ENCODE results near the gene PPM1L.

The PPM1L gene

GRCh38 chr3:161083131-161083530, 327.1 kb downstream of the PPM1L start:
- Histone ChIP-seq H3K9ac (ENCODE audit: low read length in 2 of 2) (no peak overlapping the region), H3K9me3 (ENCODE audit: control insufficient read depth in 2 of 2, low read length in 2 of 2) (no peaks in the 10 kb centered on the region), H3K36me3 (ENCODE audit: control insufficient read depth in 2 of 2, insufficient read depth in 2 of 2, low read length in 2 of 2) (peaks cover 3 to 8% of the 10 kb centered on the region in 2 donors), H3K27ac (ENCODE audit: low read length) (no peak overlapping the region), H3K4me1 (ENCODE audit: control insufficient read depth, insufficient read depth, low read length) (peaks cover 6% of the 10 kb centered on the region), H3K4me3 (ENCODE audit: low read length in 2 of 2) (no peak overlapping the region), H3K27me3 (ENCODE audit: control insufficient read depth in 1 of 2, insufficient read depth in 2 of 2, low read length in 2 of 2) (no peaks in the 10 kb centered on the region)

- peaks cover 6% of the 10 kb centered on the region for H3K4me1 ChIP-seq (ENCODE audit: control insufficient read depth, insufficient read depth, low read length)
- H3K36me3 ChIP-seq (ENCODE audit: control insufficient read depth in 2 of 2, insufficient read depth in 2 of 2, low read length in 2 of 2), result peaks cover 3 to 8% of the 10 kb centered on the region in 2 donors
Observed at GRCh38 chr3:161084277-161084676, 328.2 kb downstream of the PPM1L start.

DNA sequence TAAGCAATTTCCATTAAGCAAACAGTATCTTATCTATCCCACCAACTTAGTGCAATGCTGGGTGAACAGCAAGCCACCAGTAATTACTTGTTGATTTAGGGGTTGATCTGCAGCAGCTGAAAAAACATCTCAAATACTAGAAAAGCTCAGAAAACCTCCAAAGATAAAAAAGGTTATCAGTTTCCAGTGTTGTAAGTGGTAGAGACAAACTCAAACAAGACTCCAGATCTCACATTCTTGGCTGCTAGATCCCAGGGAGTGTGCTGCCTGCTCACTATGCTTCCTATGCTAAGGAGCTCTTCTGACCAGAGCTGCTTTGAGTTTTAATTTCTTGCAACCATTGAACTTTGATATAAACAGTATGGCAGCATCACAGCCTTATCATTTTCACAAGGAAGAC, 337.9 kb downstream of the PPM1L start:
- H3K27ac ChIP-seq (ENCODE audit: low read length), result no peak overlapping the region
- H3K36me3 ChIP-seq (ENCODE audit: control insufficient read depth in 2 of 2, insufficient read depth in 2 of 2, low read length in 2 of 2), result peaks cover 0 to 2% of the 10 kb centered on the region in 2 donors
- no peaks in the 10 kb centered on the region for H3K9me3 ChIP-seq (ENCODE audit: control insufficient read depth in 2 of 2, low read length in 2 of 2)
- no peaks in the 10 kb centered on the region for H3K27me3 ChIP-seq (ENCODE audit: control insufficient read depth in 1 of 2, insufficient read depth in 2 of 2, low read length in 2 of 2)
- no peak overlapping the region for H3K4me3 ChIP-seq (ENCODE audit: low read length in 2 of 2)
- H3K4me1 ChIP-seq (ENCODE audit: control insufficient read depth, insufficient read depth, low read length), result no peaks in the 10 kb centered on the region
- no peak overlapping the region for H3K9ac ChIP-seq (ENCODE audit: low read length in 2 of 2)

More at GRCh38 chr3:161084277-161084676, 328.2 kb downstream of the PPM1L start:
- H3K27ac ChIP-seq (ENCODE audit: low read length), result no peak overlapping the region
- no peaks in the 10 kb centered on the region for H3K27me3 ChIP-seq (ENCODE audit: control insufficient read depth in 1 of 2, insufficient read depth in 2 of 2, low read length in 2 of 2)
- H3K9me3 ChIP-seq (ENCODE audit: control insufficient read depth in 2 of 2, low read length in 2 of 2), result no peaks in the 10 kb centered on the region
- no peak overlapping the region for H3K9ac ChIP-seq (ENCODE audit: low read length in 2 of 2)
- H3K4me3 ChIP-seq (ENCODE audit: low read length in 2 of 2), result no peak overlapping the region

- no peak overlapping the region for H3K9ac ChIP-seq (ENCODE audit: low read length in 2 of 2)
- H3K4me1 ChIP-seq (ENCODE audit: control insufficient read depth, insufficient read depth, low read length), result no peaks in the 10 kb centered on the region
Observed at GRCh38 chr3:161096771-161097367, 340.8 kb downstream of the PPM1L start.

GRCh38 chr3:161100994-161101393, 345.0 kb downstream of the PPM1L start:
- no peak overlapping the region for H3K27ac ChIP-seq (ENCODE audit: low read length)

More at GRCh38 chr3:161096771-161097367, 340.8 kb downstream of the PPM1L start:
- Histone ChIP-seq H3K27ac (ENCODE audit: low read length) (no peak overlapping the region), H3K4me3 (ENCODE audit: low read length in 2 of 2) (no peak overlapping the region), H3K27me3 (ENCODE audit: control insufficient read depth in 1 of 2, insufficient read depth in 2 of 2, low read length in 2 of 2) (no peaks in the 10 kb centered on the region), H3K9me3 (ENCODE audit: control insufficient read depth in 2 of 2, low read length in 2 of 2) (no peaks in the 10 kb centered on the region), H3K36me3 (ENCODE audit: control insufficient read depth in 2 of 2, insufficient read depth in 2 of 2, low read length in 2 of 2) (peaks cover 6 to 11% of the 10 kb centered on the region in 2 donors)

GRCh38 chr3:161101609-161102008, 345.6 kb downstream of the PPM1L start:
- H3K27me3 ChIP-seq (ENCODE audit: control insufficient read depth in 1 of 2, insufficient read depth in 2 of 2, low read length in 2 of 2), result no peaks in the 10 kb centered on the region
- no peak overlapping the region for H3K27ac ChIP-seq (ENCODE audit: low read length)
- peaks cover 7% of the 10 kb centered on the region for H3K4me1 ChIP-seq (ENCODE audit: control insufficient read depth, insufficient read depth, low read length)
- no peak overlapping the region for H3K4me3 ChIP-seq (ENCODE audit: low read length in 2 of 2)
- H3K36me3 ChIP-seq (ENCODE audit: control insufficient read depth in 2 of 2, insufficient read depth in 2 of 2, low read length in 2 of 2), result peaks cover 6 to 17% of the 10 kb centered on the region in 2 donors
- no peaks in the 10 kb centered on the region for H3K9me3 ChIP-seq (ENCODE audit: control insufficient read depth in 2 of 2, low read length in 2 of 2)
- H3K9ac ChIP-seq (ENCODE audit: low read length in 2 of 2), result no peak overlapping the region

More at GRCh38 chr3:161100994-161101393, 345.0 kb downstream of the PPM1L start:
- Histone ChIP-seq H3K36me3 (ENCODE audit: control insufficient read depth in 2 of 2, insufficient read depth in 2 of 2, low read length in 2 of 2) (peaks cover 6 to 17% of the 10 kb centered on the region in 2 donors), H3K9ac (ENCODE audit: low read length in 2 of 2) (no peak overlapping the region), H3K4me1 (ENCODE audit: control insufficient read depth, insufficient read depth, low read length) (peaks cover 7% of the 10 kb centered on the region), H3K4me3 (ENCODE audit: low read length in 2 of 2) (no peak overlapping the region), H3K27me3 (ENCODE audit: control insufficient read depth in 1 of 2, insufficient read depth in 2 of 2, low read length in 2 of 2) (no peaks in the 10 kb centered on the region), H3K9me3 (ENCODE audit: control insufficient read depth in 2 of 2, low read length in 2 of 2) (no peaks in the 10 kb centered on the region)

- Histone ChIP-seq H3K4me1 (ENCODE audit: control insufficient read depth, insufficient read depth, low read length) (peaks cover 7% of the 10 kb centered on the region), H3K9me3 (ENCODE audit: control insufficient read depth in 2 of 2, low read length in 2 of 2) (no peaks in the 10 kb centered on the region), H3K27me3 (ENCODE audit: control insufficient read depth in 1 of 2, insufficient read depth in 2 of 2, low read length in 2 of 2) (no peaks in the 10 kb centered on the region), H3K9ac (ENCODE audit: low read length in 2 of 2) (peak overlapping the region; percentile 74 to 80), H3K27ac (ENCODE audit: low read length) (peak overlapping the region; percentile 46), H3K4me3 (ENCODE audit: low read length in 2 of 2) (peak overlapping the region; percentile 82 to 91), H3K36me3 (ENCODE audit: control insufficient read depth in 2 of 2, insufficient read depth in 2 of 2, low read length in 2 of 2) (peaks cover 6 to 16% of the 10 kb centered on the region in 2 donors)
Observed at GRCh38 chr3:161103776-161104385, 347.9 kb downstream of the PPM1L start.

DNA sequence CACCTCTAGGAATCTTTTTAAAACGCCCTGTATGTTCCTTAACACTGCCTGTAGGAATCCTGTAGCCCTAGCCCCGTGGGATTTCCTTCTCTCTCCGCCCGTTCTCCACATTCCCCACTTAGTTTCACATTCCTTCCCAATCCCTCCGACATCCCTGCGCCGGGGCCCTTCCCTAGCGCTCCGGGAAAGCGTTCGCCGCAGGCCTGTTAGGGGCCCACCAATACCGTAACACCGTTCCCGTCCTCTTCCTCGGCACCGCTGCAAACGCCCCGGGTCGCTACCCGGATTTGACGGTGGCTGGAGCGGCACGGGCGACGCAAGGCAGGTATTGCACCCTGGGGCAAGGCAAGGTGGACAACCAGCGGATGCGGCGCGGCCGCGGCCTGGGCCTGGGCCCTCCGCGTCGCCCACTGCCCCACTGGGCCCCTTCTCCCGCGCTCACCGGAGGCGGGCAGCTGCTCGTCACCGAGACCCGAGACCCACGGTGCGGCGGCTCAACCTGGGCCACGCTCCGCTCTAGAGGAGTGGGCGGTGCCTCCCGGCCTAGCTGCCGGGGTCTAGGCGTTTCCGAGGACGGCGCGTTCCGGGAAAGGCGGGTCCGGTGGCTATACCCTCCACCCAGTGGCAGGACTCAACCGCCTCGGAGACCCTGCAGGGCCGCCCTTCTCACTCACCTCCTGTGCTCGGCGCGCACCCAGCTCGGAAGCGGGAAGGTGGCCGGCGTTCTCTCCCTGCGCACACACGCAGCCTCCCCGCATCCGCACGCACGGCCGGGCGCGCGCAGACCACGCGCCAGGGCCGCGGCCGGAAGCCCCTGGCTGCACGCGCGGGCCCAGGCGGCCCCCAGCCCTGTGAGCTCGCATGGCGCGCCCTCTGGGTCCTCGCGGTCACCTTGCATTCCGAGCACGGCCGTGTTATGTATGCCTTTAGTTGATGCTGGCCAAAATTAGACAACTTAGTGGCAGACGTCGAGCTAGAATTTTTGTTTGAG, 348.8 kb downstream of the PPM1L start, which contains the start of gene B3GALNT1:
Gene B3GALNT1 (minus strand): TSS at position 789 of the 991 bp plus-strand sequence. CDS start 18,595 bp downstream, outside the sequence.
- H3K4me3 ChIP-seq (ENCODE audit: low read length in 2 of 2), result peak within 1 kb of the TSS; percentile 82 to 91
- peaks cover 7% of the 10 kb centered on the region for H3K4me1 ChIP-seq (ENCODE audit: control insufficient read depth, insufficient read depth, low read length)
- H3K27me3 ChIP-seq (ENCODE audit: control insufficient read depth in 1 of 2, insufficient read depth in 2 of 2, low read length in 2 of 2), result no peaks in the 10 kb centered on the region
- H3K27ac ChIP-seq (ENCODE audit: low read length), result peak within 1 kb of the TSS; percentile 46
- H3K36me3 ChIP-seq (ENCODE audit: control insufficient read depth in 2 of 2, insufficient read depth in 2 of 2, low read length in 2 of 2), result peaks cover 6 to 11% of the 10 kb centered on the region in 2 donors
- peak within 1 kb of the TSS; percentile 74 to 80 for H3K9ac ChIP-seq (ENCODE audit: low read length in 2 of 2)
- H3K9me3 ChIP-seq (ENCODE audit: control insufficient read depth in 2 of 2, low read length in 2 of 2), result no peaks in the 10 kb centered on the region

GRCh38 chr3:161107311-161107710, 351.3 kb downstream of the PPM1L start:
- no peak overlapping the region for H3K9ac ChIP-seq (ENCODE audit: low read length in 2 of 2)
- H3K36me3 ChIP-seq (ENCODE audit: control insufficient read depth in 2 of 2, insufficient read depth in 2 of 2, low read length in 2 of 2), result peaks cover 0 to 5% of the 10 kb centered on the region in 2 donors
- no peak overlapping the region for H3K27ac ChIP-seq (ENCODE audit: low read length)
- no peaks in the 10 kb centered on the region for H3K9me3 ChIP-seq (ENCODE audit: control insufficient read depth in 2 of 2, low read length in 2 of 2)
- H3K27me3 ChIP-seq (ENCODE audit: control insufficient read depth in 1 of 2, insufficient read depth in 2 of 2, low read length in 2 of 2), result no peaks in the 10 kb centered on the region
- H3K4me3 ChIP-seq (ENCODE audit: low read length in 2 of 2), result no peak overlapping the region
- peaks cover 7% of the 10 kb centered on the region for H3K4me1 ChIP-seq (ENCODE audit: control insufficient read depth, insufficient read depth, low read length)

GRCh38 chr3:161108840-161109239, 352.8 kb downstream of the PPM1L start:
- peaks cover 7% of the 10 kb centered on the region for H3K4me1 ChIP-seq (ENCODE audit: control insufficient read depth, insufficient read depth, low read length)
- no peak overlapping the region for H3K4me3 ChIP-seq (ENCODE audit: low read length in 2 of 2)
- no peaks in the 10 kb centered on the region for H3K9me3 ChIP-seq (ENCODE audit: control insufficient read depth in 2 of 2, low read length in 2 of 2)
- H3K9ac ChIP-seq (ENCODE audit: low read length in 2 of 2), result no peak overlapping the region
- no peaks in the 10 kb centered on the region for H3K27me3 ChIP-seq (ENCODE audit: control insufficient read depth in 1 of 2, insufficient read depth in 2 of 2, low read length in 2 of 2)
- H3K27ac ChIP-seq (ENCODE audit: low read length), result no peak overlapping the region
- peaks cover 0 to 2% of the 10 kb centered on the region in 2 donors for H3K36me3 ChIP-seq (ENCODE audit: control insufficient read depth in 2 of 2, insufficient read depth in 2 of 2, low read length in 2 of 2)

Measured in stomach smooth muscle (tissue), 2 donors.